ENCODE measurements around the gene DUSP19. TPM values are rescaled to one million over a fixed set of nuclear protein-coding genes. Genes with fewer than 3 reads are reported as not detected.

Gene DUSP19
- total and polyA plus RNA-seq, 4 donors, result 0.27 to 2.2 (median 0.68) TPM

GRCh38 chr2:183126635-183127034, 48.1 kb downstream of the DUSP19 start:
- H3K4me1 ChIP-seq (ENCODE audit: control insufficient read depth in 4 of 4, insufficient read depth in 4 of 4, low read length in 3 of 4), result peaks cover 5 to 22% (median 12%) of the 10 kb centered on the region in 4 donors

More at GRCh38 chr2:183126635-183127034, 48.1 kb downstream of the DUSP19 start:
- Histone ChIP-seq H3K9ac (ENCODE audit: low read depth in 1 of 2, low read length in 2 of 2) (no peak overlapping the region), H3K4me3 (ENCODE audit: low read depth in 1 of 3, low read length in 3 of 3) (no peak overlapping the region), H3K9me3 (ENCODE audit: control insufficient read depth in 4 of 4, low read length in 3 of 4) (no peaks in the 10 kb centered on the region), H3K27ac (ENCODE audit: low read depth in 1 of 2, low read length in 2 of 2) (no peak overlapping the region), H3K36me3 (ENCODE audit: control insufficient read depth in 4 of 4, insufficient read depth in 3 of 4, low read depth in 1 of 4, low read length in 3 of 4) (peaks cover 0 to 3% (median 0%) of the 10 kb centered on the region in 4 donors), H3K27me3 (ENCODE audit: control insufficient read depth in 4 of 4, insufficient read depth in 4 of 4, low read length in 3 of 4) (no peaks in the 10 kb centered on the region)
- no peak for DNase-seq (ENCODE audit: low spot score)
- WGBS, result 66% methylated on average over 2 of the region's 2 CpGs
- TF ChIP-seq FOXA2 (IDR thresholded peaks at IDR 0.05) (no peak), RXRA (IDR thresholded peaks at IDR 0.05) (peak; percentile 34 to 41), HNF4G (IDR thresholded peaks at IDR 0.05) (no peak), EGR1 (IDR thresholded peaks at IDR 0.05; ENCODE audit: low read depth in 2 of 2) (no peak), TAF1 (conservative IDR thresholded peaks at IDR 0.05) (no peak), JUND (IDR thresholded peaks at IDR 0.05) (peak; percentile 80 to 84), GABPA (IDR thresholded peaks at IDR 0.05 in 1 of 2, conservative IDR thresholded peaks at IDR 0.05 in 1 of 2) (peak in 1 of 2 donors; percentile 32), CTCF (IDR thresholded peaks at IDR 0.05; ENCODE audit: low read depth, low read length, missing input control) (no peak), HNF4A (conservative IDR thresholded peaks at IDR 0.05) (peak in 1 of 2 donors; percentile 25), NR2F2 (IDR thresholded peaks at IDR 0.05) (no peak), FOXA1 (IDR thresholded peaks at IDR 0.05) (no peak), SP1 (IDR thresholded peaks at IDR 0.05) (no peak), RAD21 (IDR thresholded peaks at IDR 0.05) (no peak), MAX (IDR thresholded peaks at IDR 0.05) (no peak), YY1 (IDR thresholded peaks at IDR 0.05) (no peak)
- TF ChIP-seq, protein P1, sequence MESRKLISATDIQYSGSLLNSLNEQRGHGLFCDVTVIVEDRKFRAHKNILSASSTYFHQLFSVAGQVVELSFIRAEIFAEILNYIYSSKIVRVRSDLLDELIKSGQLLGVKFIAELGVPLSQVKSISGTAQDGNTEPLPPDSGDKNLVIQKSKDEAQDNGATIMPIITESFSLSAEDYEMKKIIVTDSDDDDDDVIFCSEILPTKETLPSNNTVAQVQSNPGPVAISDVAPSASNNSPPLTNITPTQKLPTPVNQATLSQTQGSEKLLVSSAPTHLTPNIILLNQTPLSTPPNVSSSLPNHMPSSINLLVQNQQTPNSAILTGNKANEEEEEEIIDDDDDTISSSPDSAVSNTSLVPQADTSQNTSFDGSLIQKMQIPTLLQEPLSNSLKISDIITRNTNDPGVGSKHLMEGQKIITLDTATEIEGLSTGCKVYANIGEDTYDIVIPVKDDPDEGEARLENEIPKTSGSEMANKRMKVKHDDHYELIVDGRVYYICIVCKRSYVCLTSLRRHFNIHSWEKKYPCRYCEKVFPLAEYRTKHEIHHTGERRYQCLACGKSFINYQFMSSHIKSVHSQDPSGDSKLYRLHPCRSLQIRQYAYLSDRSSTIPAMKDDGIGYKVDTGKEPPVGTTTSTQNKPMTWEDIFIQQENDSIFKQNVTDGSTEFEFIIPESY (IDR thresholded peaks at IDR 0.05), result no peak
- TF ChIP-seq, protein P2, sequence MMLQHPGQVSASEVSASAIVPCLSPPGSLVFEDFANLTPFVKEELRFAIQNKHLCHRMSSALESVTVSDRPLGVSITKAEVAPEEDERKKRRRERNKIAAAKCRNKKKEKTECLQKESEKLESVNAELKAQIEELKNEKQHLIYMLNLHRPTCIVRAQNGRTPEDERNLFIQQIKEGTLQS (IDR thresholded peaks at IDR 0.05), result no peak
- TF ChIP-seq, protein P3, sequence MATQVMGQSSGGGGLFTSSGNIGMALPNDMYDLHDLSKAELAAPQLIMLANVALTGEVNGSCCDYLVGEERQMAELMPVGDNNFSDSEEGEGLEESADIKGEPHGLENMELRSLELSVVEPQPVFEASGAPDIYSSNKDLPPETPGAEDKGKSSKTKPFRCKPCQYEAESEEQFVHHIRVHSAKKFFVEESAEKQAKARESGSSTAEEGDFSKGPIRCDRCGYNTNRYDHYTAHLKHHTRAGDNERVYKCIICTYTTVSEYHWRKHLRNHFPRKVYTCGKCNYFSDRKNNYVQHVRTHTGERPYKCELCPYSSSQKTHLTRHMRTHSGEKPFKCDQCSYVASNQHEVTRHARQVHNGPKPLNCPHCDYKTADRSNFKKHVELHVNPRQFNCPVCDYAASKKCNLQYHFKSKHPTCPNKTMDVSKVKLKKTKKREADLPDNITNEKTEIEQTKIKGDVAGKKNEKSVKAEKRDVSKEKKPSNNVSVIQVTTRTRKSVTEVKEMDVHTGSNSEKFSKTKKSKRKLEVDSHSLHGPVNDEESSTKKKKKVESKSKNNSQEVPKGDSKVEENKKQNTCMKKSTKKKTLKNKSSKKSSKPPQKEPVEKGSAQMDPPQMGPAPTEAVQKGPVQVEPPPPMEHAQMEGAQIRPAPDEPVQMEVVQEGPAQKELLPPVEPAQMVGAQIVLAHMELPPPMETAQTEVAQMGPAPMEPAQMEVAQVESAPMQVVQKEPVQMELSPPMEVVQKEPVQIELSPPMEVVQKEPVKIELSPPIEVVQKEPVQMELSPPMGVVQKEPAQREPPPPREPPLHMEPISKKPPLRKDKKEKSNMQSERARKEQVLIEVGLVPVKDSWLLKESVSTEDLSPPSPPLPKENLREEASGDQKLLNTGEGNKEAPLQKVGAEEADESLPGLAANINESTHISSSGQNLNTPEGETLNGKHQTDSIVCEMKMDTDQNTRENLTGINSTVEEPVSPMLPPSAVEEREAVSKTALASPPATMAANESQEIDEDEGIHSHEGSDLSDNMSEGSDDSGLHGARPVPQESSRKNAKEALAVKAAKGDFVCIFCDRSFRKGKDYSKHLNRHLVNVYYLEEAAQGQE (IDR thresholded peaks at IDR 0.05), result no peak

Data from liver (tissue), 9 donors.